Keratinocyte (primary cell): Measurements from ENCODE around the gene ZNF385A. TPM values are rescaled to one million over a fixed set of nuclear protein-coding genes. Genes with fewer than 3 reads are reported as not detected.

Experiments
- DNase-seq: peaks from one replicate; pipeline ENCODE4 v3.0.0-alpha.2; 2011; ENCODE audit warnings: low read depth, missing footprints, low spot score
- FAIRE-seq: peaks from 2 replicates; lab custom pipeline; 2011; peaks lifted over from hg19 to GRCh38; lab: Jason Lieb, UNC
- H2AFZ ChIP-seq: 2 replicates; pipeline ENCODE4 v1.6.0; 2012; ENCODE audit warnings: low read length, control low read depth, inconsistent platforms; ENCODE audit not compliant: control insufficient read depth
- H3K27ac ChIP-seq: 2 replicates; pipeline ENCODE4 v1.5.1; 2011; ENCODE audit warnings: low read length; ENCODE audit not compliant: control insufficient read depth, insufficient read depth
- H3K27me3 ChIP-seq: 3 replicates; pipeline ENCODE4 v1.6.0; 2011; ENCODE audit warnings: low read length; ENCODE audit not compliant: control insufficient read depth, insufficient read depth; ENCODE audit errors: extremely low read depth
- H3K36me3 ChIP-seq, 2 experiments: 2 replicates in 1 of 2; 3 replicates in 1 of 2; pipeline ENCODE4 v1.5.1; 2011; ENCODE audit warnings: low read length in 2 of 2, mild to moderate bottlenecking in 1 of 2; ENCODE audit not compliant: control insufficient read depth in 2 of 2, insufficient read depth in 2 of 2; ENCODE audit errors: extremely low read depth in 1 of 2
- H3K4me1 ChIP-seq: 3 replicates; pipeline ENCODE4 v1.5.1; 2011; ENCODE audit warnings: low read length; ENCODE audit not compliant: control insufficient read depth, insufficient read depth; ENCODE audit errors: extremely low read depth
- H3K4me2 ChIP-seq: 3 replicates; pipeline ENCODE4 v1.6.0; 2011; ENCODE audit warnings: low read depth, low read length; ENCODE audit not compliant: control insufficient read depth, insufficient read depth; ENCODE audit errors: extremely low read depth
- H3K4me3 ChIP-seq, 3 experiments: fragments of 200-600 bp in 1 of 3; sonication (generic) in 1 of 3; 2 replicates in 2 of 3; 3 replicates in 1 of 3; pipeline ENCODE4 v1.5.1; 2011 to 2016; ENCODE audit warnings: low read length in 3 of 3, mild to moderate bottlenecking in 3 of 3, control low read depth in 2 of 3, inconsistent platforms in 1 of 3, low read depth in 1 of 3, mixed read lengths in 1 of 3, mixed run types in 1 of 3, moderate library complexity in 1 of 3; ENCODE audit not compliant: control insufficient read depth in 2 of 3, insufficient read depth in 2 of 3; ENCODE audit errors: extremely low read depth in 1 of 3
- H3K79me2 ChIP-seq: 2 replicates; pipeline ENCODE4 v1.6.0; 2012; ENCODE audit warnings: low read length; ENCODE audit not compliant: control insufficient read depth, insufficient read depth
- H3K9ac ChIP-seq: 3 replicates; pipeline ENCODE4 v1.6.0; 2011; ENCODE audit warnings: low read length; ENCODE audit not compliant: control insufficient read depth, insufficient read depth; ENCODE audit errors: extremely low read depth
- H3K9me1 ChIP-seq: 3 replicates; pipeline ENCODE4 v1.6.0; 2011; ENCODE audit warnings: low read length; ENCODE audit not compliant: control insufficient read depth, insufficient read depth; ENCODE audit errors: extremely low read depth
- H3K9me3 ChIP-seq: 2 replicates; pipeline ENCODE4 v1.5.1; 2012; ENCODE audit warnings: low read depth, low read length; ENCODE audit not compliant: control insufficient read depth
- H4K20me1 ChIP-seq: 3 replicates; pipeline ENCODE4 v1.6.0; 2011; ENCODE audit warnings: low read length; ENCODE audit not compliant: control insufficient read depth, insufficient read depth; ENCODE audit errors: extremely low read depth
- EZH2 ChIP-seq: IDR thresholded peaks from one replicate; pipeline ENCODE4 v1.6.1; 2012; ENCODE audit warnings: inconsistent platforms, mild to moderate bottlenecking, low read length, moderate library complexity
- dilution Hi-C: fragments of 300-500 bp; cut with MboI; formaldehyde crosslinking; loops from one replicate; pipeline ENCODE4 v1.7.0; 2020; ENCODE audit warnings: low sequenced_read_pairs; ENCODE audit not compliant: extremely low pct_ligation_motif_present
- polyA plus RNA-seq, 5 experiments: library from polyadenylated mRNA; depleted of rRNA in 3 of 5; stranded (reverse) in 3 of 5; stranded (forward) in 1 of 5; unstranded in 1 of 5; fragments of >200 nt; gene quantifications; 1 replicate in 1 of 5; 2 replicates in 3 of 5; 3 replicates in 1 of 5; pipeline versions ENCODE4 v1.2.1 to v1.2.3, GENCODE V29; 2011 to 2012; ENCODE audit warnings: missing spikeins in 2 of 5, low read depth in 1 of 5, low replicate concordance in 1 of 5
- TF ChIP-seq, protein P1 (sequence below), 3 experiments: IDR thresholded peaks in 1 of 3; conservative IDR thresholded peaks in 1 of 3; optimal IDR thresholded peaks in 1 of 3; 2 replicates in 2 of 3; 3 replicates in 1 of 3; pipeline versions ENCODE3 to v1.5.1; 2011; ENCODE audit warnings: low read length in 3 of 3, mild to moderate bottlenecking in 3 of 3, moderate library complexity in 2 of 3, control low read depth in 1 of 3, inconsistent platforms in 1 of 3; ENCODE audit not compliant: insufficient read depth in 2 of 3; ENCODE audit errors: extremely low read depth in 1 of 3

The ZNF385A gene
- polyA plus RNA-seq, 1 donor (not counting 4 experiments of a cell fraction or from before 2014, with no cell fraction given): 11.4 TPM

DNA sequence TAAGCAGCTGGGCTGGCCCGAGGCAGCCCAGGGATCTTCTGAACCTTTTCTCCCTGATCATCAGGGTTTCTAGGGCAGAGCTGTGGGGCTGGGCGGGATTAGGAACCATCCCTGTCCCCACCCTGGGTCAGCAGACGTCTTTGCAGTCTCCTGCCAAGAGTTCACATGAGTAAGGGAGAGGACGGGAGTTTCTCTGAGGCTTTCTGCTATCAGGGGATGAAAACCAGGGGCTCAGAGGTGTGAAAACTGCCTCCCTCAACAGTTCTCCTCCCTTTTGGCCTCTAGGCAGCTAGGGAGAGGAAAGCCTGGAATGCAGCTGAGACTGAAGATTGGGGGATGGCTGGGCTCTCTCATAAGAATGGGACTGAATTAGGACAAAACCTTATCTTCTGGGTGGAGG lies 7.9 kb downstream of the ZNF385A start:
- Histone ChIP-seq H3K4me3 (no peak overlapping the region), H3K4me2 (no peak overlapping the region), H3K9me1 (peaks cover 3% of the 10 kb centered on the region), H3K79me2 (peaks cover 49% of the 10 kb centered on the region), H3K4me1 (peaks cover 37% of the 10 kb centered on the region), H3K27me3 (no peaks in the 10 kb centered on the region), H4K20me1 (peaks cover 22% of the 10 kb centered on the region), H3K9me3 (no peaks in the 10 kb centered on the region), H2AFZ (no peak overlapping the region), H3K9ac (peak overlapping the region; percentile 24), H3K36me3 (peaks cover 68 to 74% of the 10 kb centered on the region in 2 experiments), H3K27ac (no peak overlapping the region)
- dilution Hi-C loops: no loop called here
- TF ChIP-seq, protein P1, sequence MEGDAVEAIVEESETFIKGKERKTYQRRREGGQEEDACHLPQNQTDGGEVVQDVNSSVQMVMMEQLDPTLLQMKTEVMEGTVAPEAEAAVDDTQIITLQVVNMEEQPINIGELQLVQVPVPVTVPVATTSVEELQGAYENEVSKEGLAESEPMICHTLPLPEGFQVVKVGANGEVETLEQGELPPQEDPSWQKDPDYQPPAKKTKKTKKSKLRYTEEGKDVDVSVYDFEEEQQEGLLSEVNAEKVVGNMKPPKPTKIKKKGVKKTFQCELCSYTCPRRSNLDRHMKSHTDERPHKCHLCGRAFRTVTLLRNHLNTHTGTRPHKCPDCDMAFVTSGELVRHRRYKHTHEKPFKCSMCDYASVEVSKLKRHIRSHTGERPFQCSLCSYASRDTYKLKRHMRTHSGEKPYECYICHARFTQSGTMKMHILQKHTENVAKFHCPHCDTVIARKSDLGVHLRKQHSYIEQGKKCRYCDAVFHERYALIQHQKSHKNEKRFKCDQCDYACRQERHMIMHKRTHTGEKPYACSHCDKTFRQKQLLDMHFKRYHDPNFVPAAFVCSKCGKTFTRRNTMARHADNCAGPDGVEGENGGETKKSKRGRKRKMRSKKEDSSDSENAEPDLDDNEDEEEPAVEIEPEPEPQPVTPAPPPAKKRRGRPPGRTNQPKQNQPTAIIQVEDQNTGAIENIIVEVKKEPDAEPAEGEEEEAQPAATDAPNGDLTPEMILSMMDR (optimal IDR thresholded peaks at IDR 0.05 in 1 of 3, IDR thresholded peaks at IDR 0.05 in 1 of 3, conservative IDR thresholded peaks at IDR 0.05 in 1 of 3; ENCODE audit: extremely low read depth in 1 of 3, insufficient read depth in 2 of 3, low read length in 3 of 3): no peak
- no peak for TF ChIP-seq EZH2
- FAIRE-seq: no peak
- no peak for DNase-seq

DNA sequence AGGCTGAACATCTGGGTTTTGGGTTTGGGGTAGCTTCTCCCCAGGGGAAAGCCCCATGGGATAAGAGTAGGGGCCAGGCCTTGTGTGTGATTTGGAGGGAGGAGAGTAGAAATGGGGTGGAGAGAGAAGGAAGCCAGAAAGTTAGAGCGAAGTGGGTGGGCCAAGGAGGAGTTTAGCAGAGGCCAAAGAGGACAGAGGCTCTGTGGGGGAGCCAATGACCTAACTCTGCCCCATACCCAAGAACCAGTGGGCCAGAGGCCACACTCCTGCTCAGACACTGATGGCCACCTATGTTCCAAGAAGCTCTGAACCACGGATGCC lies 9.3 kb downstream of the ZNF385A start:
- Histone ChIP-seq H3K9me1 (peaks cover 3% of the 10 kb centered on the region), H3K4me1 (peaks cover 37% of the 10 kb centered on the region), H3K27me3 (no peaks in the 10 kb centered on the region), H3K4me3 (no peak overlapping the region), H3K79me2 (peaks cover 39% of the 10 kb centered on the region), H4K20me1 (peaks cover 22% of the 10 kb centered on the region), H3K27ac (no peak overlapping the region), H3K36me3 (peaks cover 68 to 79% of the 10 kb centered on the region in 2 experiments), H3K9me3 (no peaks in the 10 kb centered on the region), H3K4me2 (no peak overlapping the region), H3K9ac (no peak overlapping the region), H2AFZ (no peak overlapping the region)
- FAIRE-seq (no peak), DNase-seq (no peak)
- dilution Hi-C loops: no loop called here
- TF ChIP-seq EZH2: no peak
- TF ChIP-seq, protein P1 (optimal IDR thresholded peaks at IDR 0.05 in 1 of 3, IDR thresholded peaks at IDR 0.05 in 1 of 3, conservative IDR thresholded peaks at IDR 0.05 in 1 of 3; ENCODE audit: extremely low read depth in 1 of 3, insufficient read depth in 2 of 3, low read length in 3 of 3): no peak
